ENCODE data around the gene RASGEF1B.

Gene RASGEF1B

GRCh38 chr4:81512001-81512756, 40.5 kb upstream of the RASGEF1B start:
- no peak overlapping the region for H3K4me3 ChIP-seq (ENCODE audit: low read length)
- DNase-seq (ENCODE audit: low read depth), result no peak
- TF ChIP-seq, protein P1, sequence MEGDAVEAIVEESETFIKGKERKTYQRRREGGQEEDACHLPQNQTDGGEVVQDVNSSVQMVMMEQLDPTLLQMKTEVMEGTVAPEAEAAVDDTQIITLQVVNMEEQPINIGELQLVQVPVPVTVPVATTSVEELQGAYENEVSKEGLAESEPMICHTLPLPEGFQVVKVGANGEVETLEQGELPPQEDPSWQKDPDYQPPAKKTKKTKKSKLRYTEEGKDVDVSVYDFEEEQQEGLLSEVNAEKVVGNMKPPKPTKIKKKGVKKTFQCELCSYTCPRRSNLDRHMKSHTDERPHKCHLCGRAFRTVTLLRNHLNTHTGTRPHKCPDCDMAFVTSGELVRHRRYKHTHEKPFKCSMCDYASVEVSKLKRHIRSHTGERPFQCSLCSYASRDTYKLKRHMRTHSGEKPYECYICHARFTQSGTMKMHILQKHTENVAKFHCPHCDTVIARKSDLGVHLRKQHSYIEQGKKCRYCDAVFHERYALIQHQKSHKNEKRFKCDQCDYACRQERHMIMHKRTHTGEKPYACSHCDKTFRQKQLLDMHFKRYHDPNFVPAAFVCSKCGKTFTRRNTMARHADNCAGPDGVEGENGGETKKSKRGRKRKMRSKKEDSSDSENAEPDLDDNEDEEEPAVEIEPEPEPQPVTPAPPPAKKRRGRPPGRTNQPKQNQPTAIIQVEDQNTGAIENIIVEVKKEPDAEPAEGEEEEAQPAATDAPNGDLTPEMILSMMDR (conservative IDR thresholded peaks at IDR 0.05; ENCODE audit: low read length), result no peak

DNA sequence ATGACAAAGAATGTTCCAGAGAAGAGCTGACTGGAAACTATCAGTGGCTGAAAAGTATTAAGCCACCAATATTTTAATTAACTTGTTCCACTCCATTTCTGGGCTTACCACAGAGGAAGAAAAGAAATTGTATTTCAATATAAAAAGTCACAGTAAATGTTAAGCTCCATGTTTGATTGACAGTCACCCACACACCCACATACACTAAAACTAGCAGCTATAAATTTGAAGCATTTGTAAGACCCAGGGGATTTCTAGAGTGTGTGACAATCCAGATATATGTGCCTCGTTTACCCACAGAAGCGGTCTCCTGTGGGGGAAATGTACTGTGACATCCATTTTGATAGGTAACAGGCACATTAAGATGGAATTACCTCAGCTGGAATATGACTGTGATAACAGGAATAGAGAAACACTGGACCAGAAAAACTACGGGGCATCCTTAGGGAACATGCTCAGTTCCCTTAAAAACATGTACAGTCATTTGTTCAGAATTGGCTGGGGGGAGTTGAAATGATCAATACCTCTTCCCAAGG, 39.0 kb upstream of the RASGEF1B start:
- H3K4me3 ChIP-seq (ENCODE audit: low read length), result no peak overlapping the region
- DNase-seq (ENCODE audit: low read depth), result no peak
- TF ChIP-seq, protein P1 (conservative IDR thresholded peaks at IDR 0.05; ENCODE audit: low read length), result no peak

- TF ChIP-seq, protein P1 (conservative IDR thresholded peaks at IDR 0.05; ENCODE audit: low read length), result no peak
- DNase-seq (ENCODE audit: low read depth), result no peak
- no peak overlapping the region for H3K4me3 ChIP-seq (ENCODE audit: low read length)
Measured at GRCh38 chr4:81509822-81510221, 38.1 kb upstream of the RASGEF1B start.

DNA sequence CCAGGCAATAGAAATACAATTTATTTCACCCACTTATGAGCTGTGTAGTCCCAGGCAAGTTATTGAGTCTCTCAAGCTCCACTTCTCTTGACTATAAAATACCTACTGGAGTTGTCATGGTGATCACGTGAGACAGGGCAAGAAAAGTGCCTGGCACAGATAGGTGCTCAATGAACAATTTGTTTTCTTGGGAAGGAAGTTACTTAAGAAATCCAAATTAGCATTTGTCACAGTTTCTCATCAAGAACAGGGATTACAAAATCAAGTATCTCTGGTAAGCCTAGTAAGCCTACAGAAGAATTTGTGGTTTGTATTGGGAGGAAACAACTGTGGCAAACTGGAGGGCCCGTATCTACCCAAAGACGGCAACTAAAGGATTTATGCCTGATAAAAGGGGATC, 37.5 kb upstream of the RASGEF1B start:
- no peak overlapping the region for H3K4me3 ChIP-seq (ENCODE audit: low read length)
- no peak for DNase-seq (ENCODE audit: low read depth)
- TF ChIP-seq, protein P1 (conservative IDR thresholded peaks at IDR 0.05; ENCODE audit: low read length), result no peak

- H3K4me3 ChIP-seq (ENCODE audit: low read length), result no peak overlapping the region
- no peak for DNase-seq (ENCODE audit: low read depth)
- TF ChIP-seq, protein P1 (conservative IDR thresholded peaks at IDR 0.05; ENCODE audit: low read length), result no peak
Measured at GRCh38 chr4:81508411-81509185, 36.9 kb upstream of the RASGEF1B start.

- TF ChIP-seq, protein P1 (conservative IDR thresholded peaks at IDR 0.05; ENCODE audit: low read length), result no peak
- no peak for DNase-seq (ENCODE audit: low read depth)
- no peak overlapping the region for H3K4me3 ChIP-seq (ENCODE audit: low read length)
Measured at GRCh38 chr4:81507530-81507929, 35.8 kb upstream of the RASGEF1B start.

Data from AG10803 (cell line).